Activated CD8-positive, alpha-beta T cell treated with anti-CD3 and anti-CD28 coated beads for 36 hours (primary cell): ENCODE measurements around the gene SRP54. TPM values are rescaled to one million over a fixed set of nuclear protein-coding genes. Genes with fewer than 3 reads are reported as not detected.

Experiments used
- ATAC-seq: fragments of 200-7000 bp; cut with Tn5 transposase; one replicate; pipeline ENCODE4 v1.10.0; 2021; ENCODE audit warnings: mild to moderate bottlenecking, moderate library complexity
- CTCF ChIA-PET: fragments of 350-600 bp; sonication (Branson Sonifier 250); formaldehyde crosslinking; loops from one replicate; lab custom pipeline; 2021; ENCODE audit warnings: antibody characterized with exemption; lab: Charles Lee
- POLR2A ChIA-PET: fragments of 350-600 bp; sonication (Branson Sonifier 250); formaldehyde crosslinking; loops from one replicate; lab custom pipeline; 2021; ENCODE audit warnings: antibody characterized with exemption; lab: Charles Lee
- DNase-seq: peaks from one replicate; pipeline ENCODE4 v3.0.0-alpha.2; 2020
- H3K27ac Mint-ChIP-seq: one replicate; pipeline ENCODE4 v1.8.0; 2021; ENCODE audit warnings: mild to moderate bottlenecking, mixed read lengths
- H3K27me3 Mint-ChIP-seq: one replicate; pipeline ENCODE4 v1.8.0; 2021; ENCODE audit warnings: mixed read lengths
- H3K36me3 Mint-ChIP-seq: one replicate; pipeline ENCODE4 v1.8.0; 2021; ENCODE audit warnings: low read depth, mixed read lengths
- H3K4me1 Mint-ChIP-seq: one replicate; pipeline ENCODE4 v1.8.0; 2021; ENCODE audit warnings: low read depth, mixed read lengths
- H3K4me3 Mint-ChIP-seq: one replicate; pipeline ENCODE4 v1.8.0; 2021; ENCODE audit warnings: mild to moderate bottlenecking, moderate library complexity, mixed read lengths
- H3K9me3 Mint-ChIP-seq: one replicate; pipeline ENCODE4 v1.8.0; 2021; ENCODE audit warnings: mixed read lengths
- CTCF ChIP-seq: fragments of 200-600 bp; IDR thresholded peaks from one replicate; pipeline ENCODE4 v1.8.0; 2022; ENCODE audit warnings: antibody characterized with exemption, mild to moderate bottlenecking
- intact Hi-C: fragments of 100-400 bp; cut with micrococcal nuclease; formaldehyde crosslinking; loops from one replicate; pipeline ENCODE4 v1.10.0; 2022
- total RNA-seq, 2 experiments: library from RNA; stranded (reverse); gene quantifications; one replicate each; pipeline ENCODE4 v1.2.3, GENCODE V29; 2021

The SRP54 gene
- total RNA-seq, 2 experiments from 2014 or later, result 79.6 to 79.8 TPM

DNA sequence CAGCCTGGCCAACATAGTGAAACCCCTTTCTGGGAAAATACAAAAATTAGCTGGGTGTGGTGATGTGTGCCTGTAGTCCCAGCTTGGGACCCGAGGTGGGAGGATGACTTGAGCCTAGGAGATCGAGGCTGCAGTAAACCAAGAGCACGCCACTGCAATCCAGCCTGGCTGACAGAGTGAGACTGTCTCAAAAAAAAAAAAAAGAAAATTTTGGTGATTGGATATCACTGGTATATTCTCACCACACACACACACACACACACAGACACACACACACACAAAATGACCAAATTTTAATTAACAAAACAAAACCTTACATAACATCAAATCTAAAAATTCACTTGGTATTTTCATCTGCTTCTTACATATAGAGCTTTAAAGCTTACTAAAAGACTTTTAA lies 59.8 kb downstream of the SRP54 start:
- Mint-ChIP-seq H3K4me3 (no peak overlapping the region), H3K36me3 (peaks cover under 1% of the 10 kb centered on the region), H3K9me3 (no peaks in the 10 kb centered on the region), H3K4me1 (peaks cover 16% of the 10 kb centered on the region), H3K27ac (no peak overlapping the region), H3K27me3 (no peaks in the 10 kb centered on the region)
- POLR2A ChIA-PET, result no interaction called here
- TF ChIP-seq CTCF, result no peak
- no peak for ATAC-seq
- CTCF ChIA-PET, result interaction anchor here (1.1 to 1.3 kb wide), 3 partner anchors 320 to 371 kb away, joined by 3 to 4 read pairs (median 3); no protein-coding TSS in a partner anchor
- intact Hi-C loops, result loop anchor here (10.0 kb wide), 1 partner anchor 372 kb away; no protein-coding TSS in a partner anchor
- DNase-seq, result no peak

GRCh38 chr14:35043046-35043445 lies 60.3 kb downstream of the SRP54 start:
- POLR2A ChIA-PET, result no interaction called here
- Mint-ChIP-seq H3K27me3 (no peaks in the 10 kb centered on the region), H3K36me3 (peaks cover 4% of the 10 kb centered on the region), H3K27ac (no peak overlapping the region), H3K9me3 (no peaks in the 10 kb centered on the region), H3K4me1 (peaks cover 20% of the 10 kb centered on the region), H3K4me3 (no peak overlapping the region)
- TF ChIP-seq CTCF, result no peak
- no peak for DNase-seq
- ATAC-seq, result no peak
- intact Hi-C loops, result loop anchor here (10.0 kb wide), 1 partner anchor 372 kb away; no protein-coding TSS in a partner anchor
- CTCF ChIA-PET, result interaction anchor here (1.1 to 2.0 kb wide), 4 partner anchors 12 to 370 kb away, joined by 3 to 7 read pairs (median 4); no protein-coding TSS in a partner anchor

- Mint-ChIP-seq H3K27me3 (no peaks in the 10 kb centered on the region), H3K27ac (peak overlapping the region; percentile 95), H3K4me1 (peaks cover 25% of the 10 kb centered on the region), H3K9me3 (no peaks in the 10 kb centered on the region), H3K36me3 (peaks cover 10% of the 10 kb centered on the region), H3K4me3 (peak overlapping the region; percentile 83)
- peak; percentile 0 for ATAC-seq
- TF ChIP-seq CTCF, result no peak
- ChIA-PET CTCF (interaction anchor here (1.0 to 2.0 kb wide), 4 partner anchors 14 to 79 kb away, joined by 3 to 7 read pairs (median 4); no protein-coding TSS in a partner anchor), POLR2A (interaction anchor here (0.6 to 2.0 kb wide), 13 partner anchors 8 to 371 kb away, joined by 3 to 19 read pairs (median 4); partner anchors contain the start of genes BAZ1A, NFKBIA and SRP54)
- intact Hi-C loops, result loop anchor here (5.0 to 10.0 kb wide), 2 partner anchors 63 to 370 kb away; partner anchors contain the start of gene SRP54
- peak; percentile 52 for DNase-seq
Observed at GRCh38 chr14:35044939-35045797, 62.4 kb downstream of the SRP54 start.

GRCh38 chr14:35045798-35046047 lies 62.9 kb downstream of the SRP54 start:
- Mint-ChIP-seq H3K9me3 (no peaks in the 10 kb centered on the region), H3K4me1 (peaks cover 25% of the 10 kb centered on the region), H3K36me3 (peaks cover 13% of the 10 kb centered on the region), H3K27ac (peak overlapping the region; percentile 95), H3K27me3 (no peaks in the 10 kb centered on the region), H3K4me3 (peak overlapping the region; percentile 83)
- intact Hi-C loops, result loop anchor here (5.0 to 10.0 kb wide), 2 partner anchors 63 to 369 kb away; partner anchors contain the start of gene SRP54
- TF ChIP-seq CTCF, result no peak
- CTCF ChIA-PET, result interaction anchor here (0.7 to 1.2 kb wide), 5 partner anchors 23 to 376 kb away, joined by 3 to 5 read pairs (median 3); no protein-coding TSS in a partner anchor
- no peak for ATAC-seq
- no peak for DNase-seq
- POLR2A ChIA-PET, result interaction anchor here (0.6 to 2.0 kb wide), 15 partner anchors 9 to 371 kb away, joined by 3 to 19 read pairs (median 4); partner anchors contain the start of genes BAZ1A, NFKBIA, PPP2R3C and PRORP
